ENCODE results near the gene SYNGR2. TPM values are rescaled to one million over a fixed set of nuclear protein-coding genes. Genes with fewer than 3 reads are reported as not detected.

Gene SYNGR2
- total and polyA plus RNA-seq, 9 of the 15 experiments (the other 6 are each of a cell fraction or from before 2014, with no cell fraction given), result 1.4 to 173 (median 87.8) TPM

- TF ChIP-seq PREB (CRISPR knock-in tag; IDR thresholded peaks at IDR 0.05) (no peak), NR4A1 (CRISPR knock-in tag; IDR thresholded peaks at IDR 0.05) (no peak), NR4A1 (tag; IDR thresholded peaks at IDR 0.05) (no peak), ZFP36 (IDR thresholded peaks at IDR 0.05; ENCODE audit: low read depth, low read length, partially characterized antibody) (peak; percentile 44), ZNF561 (CRISPR knock-in tag; conservative IDR thresholded peaks at IDR 0.05) (no peak), TRIM28 (IDR thresholded peaks at IDR 0.05) (peak; percentile 30; the same call in 1 of the 2 replicates), SLC30A9 (CRISPR knock-in tag; IDR thresholded peaks at IDR 0.05) (no peak), ZNF449 (CRISPR knock-in tag; IDR thresholded peaks at IDR 0.05) (no peak), CBX3 (IDR thresholded peaks at IDR 0.05; ENCODE audit: borderline replicate concordance in 1 of 2, low read length in 2 of 2) (peak in 1 of 2 experiments; percentile 83; a peak in 1 of 3 replicates), SP1 (CRISPR knock-in tag; IDR thresholded peaks at IDR 0.05) (peak; percentile 55; the same call in 1 of the 2 replicates), ZNF263 (CRISPR knock-in tag; IDR thresholded peaks at IDR 0.05; ENCODE audit: borderline replicate concordance) (no peak), ARID4B (CRISPR knock-in tag; IDR thresholded peaks at IDR 0.05) (no peak), HDAC1 (IDR thresholded peaks at IDR 0.05) (peak in 1 of 2 experiments; percentile 14; a peak in 1 of 4 replicates), EZH2 (IDR thresholded peaks at IDR 0.05; ENCODE audit: borderline replicate concordance, low read depth, low read length) (no peak), PCBP2 (IDR thresholded peaks at IDR 0.05; ENCODE audit: low read depth, low read length, poor library complexity, severe bottlenecking) (no peak), ZNF57 (CRISPR knock-in tag; IDR thresholded peaks at IDR 0.05) (no peak), NR2F6 (CRISPR knock-in tag; IDR thresholded peaks at IDR 0.05) (no peak), ZNF655 (CRISPR knock-in tag; IDR thresholded peaks at IDR 0.05) (no peak), ZKSCAN8 (CRISPR knock-in tag; IDR thresholded peaks at IDR 0.05) (no peak)
These were observed 34.1 kb upstream of the SYNGR2 start (continued) for GRCh38 chr17:78133971-78134898.

Measured in K562 (cell line).